NK-92 treated with Interleukin-12 subunit alpha and Interleukin-12 subunit beta, amount 100 ng/mL, for 24 hours (cell line): ENCODE data around the gene WDR53.
"Not testable (repeated sequence)": the region's sequence is repeated elsewhere in the genome, so short reads cannot be mapped to it uniquely, and the experiment has no call there.

Experiments
- DNase-seq: peaks from one replicate; lab custom pipeline; 2025; lab: John Stamatoyannopoulos, UW

The WDR53 gene

DNA sequence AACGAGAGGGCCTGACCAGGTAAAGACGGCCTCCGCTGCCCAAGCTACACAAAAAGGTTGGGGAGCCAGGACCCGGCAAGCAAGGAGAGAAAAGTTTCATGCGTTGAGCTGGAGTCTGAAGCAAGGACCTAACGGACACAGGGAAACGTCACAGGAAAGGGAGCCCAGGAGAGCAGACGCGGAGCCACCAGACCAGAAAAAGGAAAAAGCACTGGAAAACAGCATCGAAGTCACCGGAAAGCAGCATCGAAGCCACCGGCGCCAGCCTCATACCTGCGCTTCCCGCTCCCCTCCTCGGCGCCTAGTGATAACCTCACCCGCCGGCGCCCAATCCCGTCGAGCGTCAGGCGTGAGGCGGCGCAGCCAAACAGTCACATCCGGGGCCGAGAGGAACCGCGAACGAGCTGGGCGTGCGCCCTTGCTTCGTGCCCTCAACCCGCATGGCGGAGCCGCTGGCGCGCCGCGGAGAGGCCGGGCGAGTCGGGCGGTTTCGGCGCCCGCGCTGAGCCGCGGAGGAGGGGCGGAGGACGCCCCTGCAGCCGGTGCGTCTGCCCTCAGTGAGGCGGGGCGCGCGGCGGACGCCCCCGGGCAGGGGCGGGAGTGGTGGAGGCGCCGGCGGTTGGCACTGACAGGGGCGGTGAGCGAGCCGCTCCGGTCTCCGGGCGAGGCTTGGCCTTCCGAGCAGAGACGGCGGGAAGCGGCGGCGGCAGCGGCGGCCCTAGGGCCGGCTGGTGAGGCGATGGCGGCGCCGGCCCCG is at the start of gene WDR53, which contains the start of gene FBXO45:
Gene WDR53 (minus strand): TSS at position 309 of the 757 bp plus-strand sequence. CDS start 7,079 bp downstream, outside the sequence.
Gene FBXO45 (plus strand): TSS at position 415 of the 757 bp plus-strand sequence. CDS start 325 bp downstream, at position 740.
- DNase-seq, result peak; percentile 94

DNA sequence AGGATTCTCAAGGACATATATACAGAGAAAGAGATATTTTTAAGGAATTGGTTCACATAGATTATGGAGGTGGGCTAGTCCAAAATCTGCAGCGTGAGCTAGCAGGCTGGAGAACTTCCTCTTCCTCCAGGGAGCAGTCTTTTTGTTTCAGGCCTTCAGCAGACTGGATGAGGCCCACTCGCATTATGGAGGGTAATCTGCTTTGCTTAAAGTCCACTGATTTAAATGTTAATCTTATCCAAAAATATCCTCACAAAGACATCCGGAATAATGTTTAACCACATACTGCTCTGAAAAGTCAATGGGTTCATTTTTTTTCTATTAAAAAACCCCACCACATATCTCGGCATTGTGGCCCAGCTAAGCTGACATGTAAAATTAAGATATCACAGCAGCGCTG is 48.9 kb upstream of the WDR53 start:
- DNase-seq, result no peak

DNA sequence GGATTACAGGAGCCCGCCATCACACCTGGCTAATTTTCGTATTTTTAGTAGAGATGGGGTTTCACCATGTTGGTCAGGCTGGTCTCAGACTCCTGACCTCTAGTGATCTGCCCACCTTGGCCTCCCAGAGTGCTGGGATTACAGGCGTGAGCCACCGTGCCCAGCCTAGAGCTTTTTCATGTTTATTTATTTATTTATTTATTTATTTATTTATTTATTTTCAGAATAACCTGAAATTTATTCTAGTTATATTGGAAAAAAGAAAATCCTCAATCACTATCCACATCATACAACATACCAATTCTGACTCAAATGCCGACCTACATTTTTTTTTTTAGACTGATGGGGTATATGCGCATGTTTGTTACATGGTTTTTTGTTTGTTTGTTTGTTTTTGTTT is 46.9 kb upstream of the WDR53 start:
- DNase-seq, result not testable (repeated sequence)

DNA sequence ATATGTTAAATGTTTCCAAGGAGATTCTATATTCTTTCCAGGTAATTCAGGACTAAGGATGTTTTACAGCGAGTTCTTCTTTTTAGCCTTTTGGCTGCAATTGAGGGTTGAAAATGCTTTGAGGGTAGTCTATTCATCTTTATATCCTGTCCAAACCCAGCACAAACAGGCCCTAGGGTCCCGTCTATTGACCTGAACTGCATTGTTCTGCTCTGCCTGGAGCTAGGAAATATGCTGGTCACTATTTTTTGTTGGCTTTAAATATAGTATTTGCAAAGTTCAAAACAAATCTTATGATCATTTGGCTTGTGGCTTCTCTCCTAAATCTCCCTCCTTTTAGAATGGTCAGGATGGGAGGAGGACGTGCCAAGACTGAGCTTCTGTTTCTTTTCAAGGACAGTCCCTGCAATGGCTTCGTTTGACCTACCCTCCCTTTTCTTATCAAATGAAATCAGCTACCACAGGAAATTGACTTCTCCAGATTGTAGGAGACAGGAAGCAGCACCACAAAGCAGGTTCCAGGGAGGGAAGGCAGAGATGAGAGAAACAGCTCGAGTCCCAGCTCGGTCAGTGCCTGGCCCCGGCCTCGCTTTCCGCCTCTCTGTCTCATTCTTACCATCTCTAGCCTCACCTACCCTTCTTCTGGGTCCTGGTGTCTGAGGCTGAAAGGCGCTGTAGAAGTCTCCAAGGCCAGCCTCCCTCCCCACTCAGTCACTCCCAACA is 43.6 kb upstream of the WDR53 start:
- DNase-seq, result no peak

DNA sequence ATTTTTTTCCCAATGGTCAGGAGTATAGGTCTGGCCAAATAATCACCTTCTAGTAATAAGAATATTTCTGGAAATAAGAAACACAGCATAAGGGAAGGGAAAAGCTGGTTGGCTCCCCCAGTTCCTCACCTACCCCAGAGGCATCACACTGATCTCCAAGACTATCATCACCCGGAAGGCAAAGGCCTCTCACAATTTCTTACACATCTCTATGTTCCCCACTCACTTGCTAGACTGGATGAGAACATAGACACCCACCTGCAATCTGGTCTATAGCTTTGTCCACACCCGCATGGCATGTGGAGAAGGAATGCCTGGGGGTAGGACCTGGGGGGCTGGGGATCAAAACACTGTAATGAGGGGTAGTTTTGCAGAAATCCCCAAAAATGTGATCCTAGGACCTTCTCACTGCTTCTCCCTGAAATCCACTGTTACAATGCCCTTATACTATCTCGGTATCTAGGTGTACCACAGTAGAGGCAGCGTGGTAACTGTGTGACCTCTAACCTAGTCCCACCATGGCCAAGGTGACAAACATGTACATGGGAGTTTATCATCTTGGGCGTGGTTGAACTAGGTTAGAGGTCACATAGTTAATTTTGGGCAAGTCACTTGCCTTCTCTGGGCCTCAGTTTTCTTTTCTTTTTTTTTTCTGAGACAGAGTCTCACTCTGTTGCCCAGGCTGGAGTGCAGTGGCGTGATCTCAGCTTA is 41.6 kb upstream of the WDR53 start:
- DNase-seq, result peak; percentile 42

DNA sequence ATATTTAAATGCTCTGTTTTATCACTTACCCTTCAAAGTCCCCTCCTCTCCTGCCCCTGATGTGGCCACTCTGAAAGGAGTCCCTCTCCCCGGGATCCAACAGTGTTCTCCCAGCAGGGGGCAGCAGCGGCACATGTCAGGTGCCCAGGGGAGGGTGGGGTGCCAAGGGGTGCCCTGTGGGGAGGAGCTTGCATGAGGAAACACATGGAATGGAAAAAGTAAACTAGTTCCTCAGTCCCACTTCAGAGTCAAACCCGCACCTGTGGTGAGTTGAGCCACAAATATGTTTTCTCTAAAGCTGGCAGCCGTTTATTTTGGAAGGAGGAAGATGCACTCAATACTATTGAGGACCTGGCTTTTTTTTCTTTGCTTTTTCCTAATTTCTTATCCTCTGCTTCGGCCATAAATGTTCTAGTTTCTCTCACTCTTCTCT is 41.0 kb upstream of the WDR53 start:
- DNase-seq, result peak; percentile 92

DNA sequence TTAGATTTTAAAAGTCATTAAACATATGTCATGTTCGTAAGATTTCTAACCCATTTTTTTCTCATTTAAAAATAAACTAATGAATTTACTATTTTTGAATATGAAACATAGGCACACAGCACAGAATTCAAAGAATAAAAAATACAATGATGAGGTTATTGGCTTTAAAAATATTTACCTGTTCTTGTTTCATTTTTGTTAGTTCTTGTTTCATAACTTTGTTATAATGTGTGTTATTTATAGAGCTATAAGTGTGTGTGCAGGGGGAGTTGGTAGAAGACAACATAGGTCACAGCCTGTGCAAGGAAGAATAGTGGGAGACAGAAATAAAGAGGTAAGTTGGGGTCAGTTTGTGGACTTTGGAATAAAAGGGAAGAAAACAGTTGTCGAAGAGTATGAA is 40.3 kb upstream of the WDR53 start:
- no peak for DNase-seq

DNA sequence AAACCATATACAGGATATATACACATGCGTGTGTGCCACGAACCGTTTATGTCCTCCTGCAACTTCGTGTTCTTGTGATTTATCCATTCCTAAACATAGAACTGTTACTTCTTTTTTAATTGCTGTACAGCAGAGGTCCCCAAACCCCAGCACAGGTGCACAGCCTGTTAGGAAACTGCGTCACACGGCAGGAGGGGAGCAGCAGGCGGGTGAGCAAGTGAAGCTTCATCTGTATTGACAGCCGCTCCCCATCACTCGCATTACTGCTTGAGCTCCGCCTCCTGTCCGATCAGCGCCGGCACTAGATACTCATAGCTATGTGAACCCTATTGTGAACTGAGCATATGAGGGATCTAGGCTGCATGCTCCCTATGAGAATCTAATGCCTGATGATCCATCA is 36.2 kb upstream of the WDR53 start:
- DNase-seq, result no peak

DNA sequence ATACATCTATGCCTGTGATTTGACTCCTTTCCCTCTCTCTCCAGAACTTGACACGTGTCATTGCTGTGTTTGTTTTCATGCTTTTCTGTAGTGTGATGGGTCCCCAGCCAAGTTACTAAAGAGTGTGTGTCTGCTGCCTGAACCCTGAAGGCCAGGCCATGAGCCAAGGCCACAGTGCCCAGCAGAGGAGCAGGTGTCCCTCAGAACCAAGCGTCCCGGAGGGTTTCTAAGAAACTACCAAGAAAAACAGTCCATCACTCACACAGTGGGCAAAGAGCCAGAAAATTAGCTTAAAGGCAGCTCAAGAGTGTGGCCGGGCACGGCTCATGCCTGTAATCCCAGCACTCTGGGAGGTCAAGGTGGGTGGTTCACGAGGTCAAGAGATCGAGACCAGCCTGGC is 35.3 kb upstream of the WDR53 start:
- no peak for DNase-seq

DNA sequence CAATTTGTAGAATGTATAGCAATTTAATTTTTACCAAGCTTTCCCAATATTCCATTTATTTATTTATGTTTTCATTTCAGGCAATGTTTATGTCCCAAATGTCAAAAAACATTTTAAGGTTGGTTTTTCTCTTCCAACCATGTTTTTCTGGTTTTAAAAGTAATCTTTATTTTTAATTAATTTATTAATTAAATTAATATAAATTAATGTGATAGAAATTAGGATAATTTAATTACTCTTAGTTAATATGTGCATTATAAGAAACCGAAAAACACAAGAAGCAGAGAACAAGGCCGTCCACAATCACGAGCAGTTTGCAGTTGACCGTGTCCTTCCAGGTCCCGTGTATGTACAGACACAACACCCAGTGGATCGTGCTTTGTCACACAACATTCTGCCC is 34.3 kb upstream of the WDR53 start:
- no peak for DNase-seq

DNA sequence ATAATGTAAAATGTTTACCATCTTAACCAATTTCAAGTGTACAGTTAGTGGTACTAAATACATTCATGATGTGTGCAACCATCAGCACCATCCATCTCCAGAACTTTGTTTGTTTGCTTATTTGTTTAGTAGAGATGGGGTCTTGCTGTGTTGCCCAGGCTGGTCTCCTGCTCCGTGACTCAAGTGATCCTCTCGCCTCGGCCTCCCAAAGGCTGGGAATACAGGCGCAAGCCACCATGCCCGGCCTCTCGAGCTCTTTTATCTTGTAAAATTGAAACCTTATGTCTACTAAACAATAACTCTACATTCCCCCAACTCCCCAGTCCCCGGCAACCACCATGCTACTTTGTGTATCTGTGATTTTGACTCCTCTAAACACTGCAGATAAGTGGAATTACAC is 32.0 kb upstream of the WDR53 start:
- DNase-seq, result no peak

DNA sequence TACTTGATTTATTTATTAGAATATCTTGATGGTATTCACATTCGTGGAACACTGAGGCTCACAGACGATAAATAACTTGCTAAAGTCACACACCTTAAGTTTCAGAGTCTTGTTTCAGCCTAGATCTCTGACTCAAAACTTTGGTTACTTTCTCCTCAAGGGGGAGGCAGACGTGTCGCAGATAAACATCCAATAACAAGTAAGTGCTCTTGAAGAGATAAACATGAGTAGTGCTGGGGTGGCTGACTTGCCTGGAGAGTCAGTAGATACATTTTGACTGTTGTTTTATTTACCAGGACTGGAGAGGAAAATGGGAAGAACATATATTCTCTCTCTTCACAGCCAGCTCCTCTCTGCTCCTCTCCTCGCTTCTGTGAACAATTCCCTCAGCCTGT is 31.4 kb upstream of the WDR53 start:
- no peak for DNase-seq

DNA sequence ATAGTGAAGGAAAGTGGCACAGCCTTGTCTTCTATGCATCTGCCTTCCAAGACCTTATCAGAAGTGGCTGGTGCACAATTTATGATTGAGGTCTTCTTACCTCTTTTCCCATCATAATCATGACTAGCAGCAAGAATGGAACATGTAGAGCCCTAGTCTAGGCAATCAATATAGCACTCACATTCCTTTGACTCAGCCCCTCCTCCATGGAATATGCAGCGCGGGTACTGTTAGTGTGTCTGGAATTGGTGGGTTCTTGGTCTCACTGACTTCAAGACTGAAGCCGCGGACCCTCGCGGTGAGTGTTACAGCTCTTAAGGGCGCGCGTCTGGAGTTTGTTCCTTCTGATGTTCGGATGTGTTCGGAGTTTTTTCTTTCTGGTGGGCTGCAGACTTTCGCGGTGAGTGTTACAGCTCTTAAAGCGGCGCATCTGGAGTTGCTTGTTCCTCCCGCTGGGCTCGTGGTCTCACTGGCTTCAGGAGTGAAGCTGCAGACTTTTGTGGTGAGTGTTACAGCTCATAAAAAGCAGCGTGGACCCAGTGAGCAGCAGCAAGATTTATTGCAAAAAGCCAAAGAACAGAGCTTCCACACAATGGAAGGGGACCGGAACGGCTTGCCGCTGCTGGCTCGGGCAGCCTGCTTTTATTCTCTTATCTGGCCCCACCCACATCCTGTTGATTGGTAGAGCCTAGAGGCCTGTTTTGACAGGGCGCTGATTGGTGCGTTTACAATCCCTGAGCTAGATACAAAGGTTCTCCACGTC is 29.8 kb upstream of the WDR53 start:
- not testable (repeated sequence) for DNase-seq

DNA sequence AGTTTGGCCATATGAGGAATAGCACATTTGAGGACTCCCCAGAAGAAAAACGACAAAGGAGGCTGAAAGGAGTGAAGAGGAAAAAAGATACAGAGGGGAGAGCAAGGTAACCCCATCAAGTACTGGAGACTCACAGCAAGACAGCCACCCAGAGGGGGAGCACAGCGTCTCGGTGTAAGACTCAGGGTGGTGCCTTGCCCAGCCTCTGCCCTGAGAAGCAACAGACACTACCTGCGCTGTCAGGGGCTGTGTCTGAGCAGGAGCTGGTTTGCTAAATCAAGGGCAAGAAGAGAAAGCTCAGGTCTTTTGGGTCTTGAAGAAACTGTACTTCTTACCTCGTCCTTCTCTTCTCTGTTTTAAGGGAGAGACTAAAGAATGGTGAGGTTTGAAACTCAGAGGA is 28.0 kb upstream of the WDR53 start:
- no peak for DNase-seq

DNA sequence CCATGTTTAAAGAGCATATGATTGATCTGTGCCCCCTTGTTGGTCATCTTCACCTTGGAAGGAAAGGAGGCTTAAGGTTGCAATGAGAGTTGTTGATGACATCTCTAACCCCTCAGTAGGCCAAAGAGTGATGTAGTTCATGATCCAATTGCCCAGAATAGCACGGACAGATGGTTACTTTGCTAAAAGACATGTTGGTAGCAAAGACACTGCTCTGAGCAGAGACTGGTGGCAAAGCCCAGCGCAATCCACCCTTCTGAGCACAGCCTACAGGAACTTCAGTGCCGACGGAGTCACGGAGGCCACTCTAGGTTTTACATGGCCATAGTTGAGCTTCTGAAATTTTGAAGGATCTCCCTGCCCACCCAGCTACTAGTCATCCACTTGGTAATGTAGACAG is 21.9 kb upstream of the WDR53 start:
- DNase-seq, result no peak

DNA sequence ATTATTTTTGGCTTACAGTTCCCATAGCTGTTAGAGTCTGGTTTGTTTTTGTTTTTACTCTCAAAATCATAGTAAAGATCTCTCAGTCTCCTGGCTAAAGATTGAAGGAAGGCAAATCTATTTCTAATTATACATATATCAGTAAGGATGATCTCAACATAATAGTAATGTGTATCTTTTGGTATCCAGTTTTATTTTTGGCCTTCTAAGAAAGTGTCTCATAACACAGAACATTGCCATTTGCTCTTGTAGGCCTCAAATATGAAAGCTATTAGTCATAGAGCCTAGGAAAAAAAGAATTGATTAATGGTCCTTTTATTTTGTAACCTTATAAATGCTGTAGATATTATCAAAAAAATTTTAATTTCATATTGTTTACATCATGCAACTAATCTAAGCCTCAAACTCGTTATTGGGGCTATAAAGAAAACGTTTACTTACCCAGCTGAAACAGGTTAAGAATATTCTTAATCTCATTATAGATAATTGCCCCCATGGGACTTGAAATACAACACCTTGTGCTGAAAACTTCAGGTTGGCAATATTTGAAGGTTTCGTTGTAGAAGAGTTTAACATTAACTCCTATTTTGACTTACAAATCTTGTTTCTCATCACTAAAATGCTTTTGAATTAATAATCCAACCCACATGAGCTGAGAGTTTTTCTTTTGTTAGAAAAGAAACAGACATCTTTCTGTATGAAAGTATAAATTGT is 16.8 kb upstream of the WDR53 start:
- DNase-seq, result no peak

DNA sequence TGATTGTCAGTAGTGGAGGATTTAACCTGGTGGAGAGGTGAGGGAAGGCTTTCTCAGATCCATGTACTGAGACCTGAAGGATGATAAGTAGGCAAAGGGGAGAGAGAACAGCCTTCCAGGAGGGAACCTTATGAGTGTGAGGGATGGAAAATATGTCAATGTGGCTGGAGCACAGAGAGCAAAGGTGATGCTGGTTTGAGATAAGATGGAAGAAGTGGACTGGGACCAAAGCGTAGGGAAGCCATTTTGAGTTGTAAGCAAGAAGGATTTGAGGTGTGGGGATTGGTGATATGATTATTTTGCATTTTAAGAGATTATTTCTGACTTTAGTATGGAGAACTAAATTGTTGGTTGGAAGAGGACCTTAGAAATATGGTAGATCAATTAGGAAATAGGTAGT is 4.0 kb upstream of the WDR53 start:
- no peak for DNase-seq

DNA sequence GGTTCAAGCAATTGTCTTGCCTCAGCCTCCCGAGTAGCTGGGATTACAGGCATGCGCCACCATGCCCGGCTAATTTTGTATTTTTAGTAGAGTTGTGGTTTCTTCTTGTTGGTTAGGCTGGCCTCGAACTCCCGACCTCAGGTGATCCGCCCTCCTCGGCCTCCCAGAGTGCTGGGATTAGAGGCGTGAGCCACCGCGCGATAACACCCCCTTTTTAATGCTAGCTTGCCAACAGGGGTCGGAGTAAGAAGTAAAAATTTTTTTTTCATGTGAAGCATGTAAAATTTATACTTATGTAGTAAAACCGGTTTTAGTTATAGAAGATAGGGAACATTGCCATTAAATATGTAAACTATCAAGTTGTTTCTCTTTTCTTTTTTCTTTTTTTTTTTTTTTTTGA is 2.0 kb upstream of the WDR53 start:
- not testable (repeated sequence) for DNase-seq

DNA sequence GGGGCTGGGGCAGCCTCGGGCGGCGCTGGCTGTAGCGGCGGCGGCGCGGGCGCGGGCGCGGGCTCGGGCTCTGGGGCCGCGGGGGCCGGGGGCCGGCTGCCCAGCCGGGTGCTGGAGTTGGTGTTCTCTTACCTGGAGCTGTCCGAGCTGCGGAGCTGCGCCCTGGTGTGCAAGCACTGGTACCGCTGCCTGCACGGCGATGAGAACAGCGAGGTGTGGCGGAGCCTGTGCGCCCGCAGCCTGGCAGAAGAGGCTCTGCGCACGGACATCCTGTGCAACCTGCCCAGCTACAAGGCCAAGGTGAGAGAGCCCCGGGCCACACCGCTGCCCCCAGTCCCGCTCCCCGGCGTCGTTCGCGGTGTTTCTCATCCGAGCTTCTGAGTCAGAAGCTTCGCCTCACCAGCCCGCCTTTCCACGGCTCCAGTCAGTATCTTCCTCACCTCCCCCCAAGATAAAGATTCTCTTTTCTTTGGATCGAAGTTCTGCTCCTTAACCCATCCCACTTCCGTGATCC is 706 bp upstream of the WDR53 start:
- peak; percentile 63 for DNase-seq

DNA sequence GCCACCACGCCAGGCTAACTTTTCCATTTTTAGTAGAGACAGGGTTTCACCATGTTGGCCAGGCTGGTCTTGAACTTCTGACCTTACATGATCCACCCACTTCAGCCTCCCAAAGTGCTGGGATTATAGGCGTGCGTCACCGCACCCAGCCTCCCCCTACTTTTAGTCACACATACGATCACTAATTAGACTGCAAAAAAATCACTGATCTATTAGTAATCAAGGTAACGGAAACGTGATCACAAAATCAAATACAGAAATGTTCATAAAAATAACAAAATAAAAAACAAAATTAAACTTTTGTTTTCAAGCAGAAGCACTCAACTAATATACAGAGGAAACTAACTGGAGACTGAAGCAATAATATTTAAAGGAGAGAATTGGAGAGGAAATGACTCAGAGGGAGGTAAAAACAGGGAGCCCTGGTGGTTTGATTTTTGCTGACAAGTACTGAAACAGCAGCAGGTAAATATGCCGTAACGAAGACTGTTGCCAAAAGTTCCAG is 4.6 kb downstream of the WDR53 start:
- no peak for DNase-seq

DNA sequence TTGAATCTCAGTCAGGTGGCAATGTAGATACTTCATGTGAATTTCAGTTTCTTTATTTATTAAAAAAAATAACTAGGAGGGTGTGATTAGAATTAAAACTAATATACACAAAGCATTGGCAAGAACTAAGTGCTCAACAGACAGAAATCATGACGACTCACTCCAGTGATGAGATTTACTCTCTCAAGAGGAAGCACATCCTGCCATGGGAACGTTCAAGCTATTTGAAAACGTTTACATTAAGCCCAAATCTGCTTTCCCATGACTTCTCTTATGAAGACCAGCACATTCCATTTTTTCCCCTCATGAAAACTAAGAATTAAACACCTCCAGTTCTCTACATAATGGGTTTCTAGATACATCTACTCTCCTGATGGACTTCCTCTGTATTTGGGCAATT is 8.5 kb downstream of the WDR53 start:
- DNase-seq, result no peak
